ENCODE results near the gene HLA-G.

HLA-G gene

GRCh38 chr6:29818892-29819291 is 8.7 kb upstream of the HLA-G start:
- no peak for DNase-seq

- no peak for DNase-seq
Measured at GRCh38 chr6:29824144-29824543, 3.5 kb upstream of the HLA-G start.

GRCh38 chr6:29825848-29826247 is 1.8 kb upstream of the HLA-G start:
- DNase-seq, result no peak

DNA sequence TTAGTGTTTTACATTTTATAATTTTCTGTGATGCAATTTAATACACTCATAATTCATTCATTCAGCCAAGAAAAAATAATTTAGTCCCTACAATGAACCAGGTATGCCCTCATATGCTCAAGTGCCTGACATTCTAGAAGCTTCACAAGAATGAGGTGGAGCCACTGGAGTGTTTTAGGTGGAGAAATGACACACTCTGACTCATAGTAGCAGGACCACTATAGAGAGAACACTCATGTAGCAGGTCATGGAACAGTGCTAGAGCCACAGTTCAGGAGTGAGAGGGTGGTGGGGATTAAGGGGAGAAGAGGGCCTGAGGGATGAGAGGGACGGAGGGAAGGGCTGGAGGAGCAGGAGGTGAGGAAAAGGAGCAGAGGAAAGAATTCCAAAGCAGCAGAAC is 1.4 kb upstream of the HLA-G start:
- DNase-seq, result no peak

GRCh38 chr6:29828471-29828797 is 809 bp downstream of the HLA-G start:
- no peak for DNase-seq

DNA sequence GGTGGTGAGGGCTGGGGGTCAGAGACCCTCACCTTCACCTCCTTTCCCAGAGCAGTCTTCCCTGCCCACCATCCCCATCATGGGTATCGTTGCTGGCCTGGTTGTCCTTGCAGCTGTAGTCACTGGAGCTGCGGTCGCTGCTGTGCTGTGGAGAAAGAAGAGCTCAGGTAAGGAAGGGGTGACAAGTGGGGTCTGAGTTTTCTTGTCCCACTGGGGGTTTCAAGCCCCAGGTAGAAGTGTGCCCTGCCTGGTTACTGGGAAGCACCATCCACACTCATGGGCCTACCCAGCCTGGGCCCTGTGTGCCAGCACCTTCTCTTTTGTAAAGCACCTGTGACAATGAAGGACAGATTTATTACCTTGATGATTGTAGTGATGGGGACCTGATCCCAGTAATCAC is 2.1 kb downstream of the HLA-G start:
- DNase-seq, result no peak

DNA sequence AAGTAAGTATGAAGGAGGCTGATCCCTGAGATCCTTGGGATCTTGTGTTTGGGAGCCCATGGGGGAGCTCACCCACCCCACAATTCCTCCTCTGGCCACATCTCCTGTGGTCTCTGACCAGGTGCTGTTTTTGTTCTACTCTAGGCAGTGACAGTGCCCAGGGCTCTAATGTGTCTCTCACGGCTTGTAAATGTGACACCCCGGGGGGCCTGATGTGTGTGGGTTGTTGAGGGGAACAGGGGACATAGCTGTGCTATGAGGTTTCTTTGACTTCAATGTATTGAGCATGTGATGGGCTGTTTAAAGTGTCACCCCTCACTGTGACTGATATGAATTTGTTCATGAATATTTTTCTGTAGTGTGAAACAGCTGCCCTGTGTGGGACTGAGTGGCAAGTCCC is 2.8 kb downstream of the HLA-G start:
- DNase-seq, result no peak

GRCh38 chr6:29831776-29832175 is 4.2 kb downstream of the HLA-G start:
- no peak for DNase-seq

DNA sequence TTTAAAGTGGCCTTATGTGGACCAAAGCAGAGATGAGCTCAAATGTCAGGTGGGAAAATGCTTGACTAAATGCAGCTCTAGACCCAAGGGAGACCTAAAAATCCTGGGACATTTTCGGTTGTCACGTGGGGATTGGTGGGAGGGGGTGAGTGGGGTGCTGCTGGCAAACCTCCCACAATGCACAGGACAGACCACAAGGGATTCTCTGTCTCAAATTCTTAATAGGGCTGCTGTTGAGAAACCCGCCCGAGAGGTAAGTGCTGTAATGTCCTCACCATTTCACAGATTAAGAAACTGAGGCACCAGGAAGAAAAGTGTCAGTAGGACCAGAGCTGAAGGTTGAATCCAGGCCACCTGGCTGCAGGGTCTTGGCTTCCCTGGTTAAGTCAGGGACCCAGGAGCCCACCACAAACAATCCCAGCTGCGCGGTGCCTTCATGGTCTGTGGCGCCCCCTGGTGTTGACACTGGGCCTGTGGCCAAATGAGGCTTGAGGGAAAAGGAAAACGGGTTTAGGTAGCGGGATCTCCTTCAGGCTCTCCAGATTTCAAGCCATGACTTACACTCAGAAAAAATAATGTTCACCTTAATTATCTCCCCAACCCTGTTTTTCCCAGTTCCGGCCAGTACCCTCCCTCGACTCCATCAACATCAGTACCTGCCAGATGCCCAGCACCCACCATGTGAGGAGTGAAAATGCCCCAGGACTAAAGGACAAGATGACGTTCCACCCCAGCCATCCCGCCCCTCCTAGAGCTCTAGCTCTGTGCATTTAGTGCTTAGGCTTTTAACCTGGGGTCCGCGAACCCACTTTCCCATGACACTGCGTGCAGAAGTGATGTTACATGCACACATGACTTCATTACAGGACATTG is 7.2 kb downstream of the HLA-G start:
- peak; percentile 16 to 21 for DNase-seq

GRCh38 chr6:29839917-29840316 is 12.3 kb downstream of the HLA-G start:
- no peak for DNase-seq

- no peak for DNase-seq
Measured at GRCh38 chr6:29841030-29841429, 13.4 kb downstream of the HLA-G start.

DNA sequence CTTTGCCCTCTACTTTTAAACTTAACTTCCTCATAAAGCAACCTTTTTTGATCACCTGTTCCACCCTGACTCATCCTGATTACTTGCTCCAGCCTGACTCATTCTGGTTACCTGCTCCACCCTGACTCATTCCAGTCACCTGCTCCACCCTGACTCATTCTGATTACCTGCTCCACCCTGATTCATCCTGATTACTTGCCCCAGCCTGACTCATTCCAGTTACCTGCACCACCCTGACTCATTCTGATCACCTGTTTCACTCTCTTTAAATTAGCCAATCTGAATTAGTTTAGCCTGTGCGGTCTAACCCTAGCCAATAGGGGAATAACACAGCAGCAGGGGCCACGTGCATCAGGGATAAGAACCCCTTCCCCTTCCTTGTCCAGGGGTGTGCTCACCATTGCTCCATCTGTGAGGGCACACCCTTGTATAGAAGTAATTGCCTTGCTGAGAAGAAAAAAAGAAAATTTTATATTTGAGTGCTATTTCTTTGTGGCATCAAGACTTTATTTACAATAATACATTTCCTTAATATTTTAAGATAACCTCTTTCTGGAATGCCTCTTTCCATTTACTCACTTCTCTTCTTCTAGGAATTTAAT is 17.9 kb downstream of the HLA-G start:
- DNase-seq, result no peak

DNA sequence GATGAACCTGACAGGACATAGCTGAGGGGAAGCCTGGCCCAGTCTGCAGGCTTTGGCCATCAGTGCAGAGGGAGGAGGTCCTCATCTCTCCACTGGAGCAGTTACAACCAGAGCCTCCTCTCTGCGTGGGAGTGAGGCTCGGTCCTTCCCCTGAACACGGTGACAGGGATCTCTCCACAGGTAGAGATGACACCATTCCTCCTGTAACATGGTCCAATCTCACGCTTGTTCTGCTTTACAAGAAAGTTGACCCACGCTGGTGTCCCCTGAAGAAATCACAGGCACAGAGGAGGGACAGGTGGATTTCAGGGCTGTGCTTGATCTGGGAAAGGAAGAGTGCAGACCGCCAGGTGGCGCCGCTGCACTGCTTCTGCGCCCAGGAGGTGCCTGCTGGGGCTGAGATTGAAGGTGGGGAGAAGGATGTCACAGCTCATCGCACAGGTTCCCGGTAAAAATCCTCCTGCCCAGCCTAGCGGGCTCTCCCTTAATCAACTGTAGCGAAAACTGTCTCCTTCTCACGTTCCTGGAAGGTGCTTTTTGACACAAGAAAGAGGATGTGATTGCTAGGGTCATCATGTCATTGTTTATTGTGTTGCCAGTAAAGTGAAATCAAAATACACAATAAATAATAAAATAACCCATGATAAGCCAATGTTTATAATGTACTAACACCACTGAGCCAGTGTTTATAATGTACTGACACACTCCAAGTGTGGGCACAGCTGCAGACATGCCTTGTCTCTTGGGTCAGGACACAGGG is 20.4 kb downstream of the HLA-G start:
- DNase-seq, result peak; percentile 69 to 72

DNA sequence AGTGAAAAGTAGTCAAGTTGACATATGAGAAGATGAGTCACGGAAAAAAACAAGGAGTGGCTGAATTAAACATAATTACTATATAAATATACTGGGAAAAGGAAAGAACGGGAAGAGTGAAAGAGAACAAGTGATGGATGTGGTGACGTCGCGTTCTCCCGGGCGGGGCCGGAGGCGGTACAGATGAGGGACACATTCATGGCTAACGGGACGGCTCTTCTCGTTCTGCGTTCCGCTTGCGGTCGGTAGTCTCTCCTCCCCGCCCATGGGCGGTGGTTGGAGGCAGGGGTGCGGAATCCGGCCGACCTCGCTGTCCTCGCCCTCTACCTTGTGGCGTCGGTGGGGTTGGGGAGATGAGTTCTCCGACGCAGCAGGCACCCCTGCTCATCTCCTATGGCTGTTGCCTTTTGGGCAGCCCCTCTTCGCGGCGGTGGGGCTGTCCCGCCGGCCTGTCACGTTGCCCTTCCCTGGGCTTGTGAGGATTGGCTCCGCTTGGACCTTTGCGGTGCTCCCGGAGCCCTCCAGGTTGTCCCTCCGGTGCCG is 22.5 kb downstream of the HLA-G start:
- DNase-seq, result no peak

- DNase-seq, result no peak
Measured at GRCh38 chr6:29851190-29851589, 23.6 kb downstream of the HLA-G start.

GRCh38 chr6:29853245-29853644 is 25.6 kb downstream of the HLA-G start:
- no peak for DNase-seq

GRCh38 chr6:29858006-29858405 is 30.4 kb downstream of the HLA-G start:
- no peak for DNase-seq

GRCh38 chr6:29861521-29862255 is 34.1 kb downstream of the HLA-G start:
- no peak for DNase-seq

DNA sequence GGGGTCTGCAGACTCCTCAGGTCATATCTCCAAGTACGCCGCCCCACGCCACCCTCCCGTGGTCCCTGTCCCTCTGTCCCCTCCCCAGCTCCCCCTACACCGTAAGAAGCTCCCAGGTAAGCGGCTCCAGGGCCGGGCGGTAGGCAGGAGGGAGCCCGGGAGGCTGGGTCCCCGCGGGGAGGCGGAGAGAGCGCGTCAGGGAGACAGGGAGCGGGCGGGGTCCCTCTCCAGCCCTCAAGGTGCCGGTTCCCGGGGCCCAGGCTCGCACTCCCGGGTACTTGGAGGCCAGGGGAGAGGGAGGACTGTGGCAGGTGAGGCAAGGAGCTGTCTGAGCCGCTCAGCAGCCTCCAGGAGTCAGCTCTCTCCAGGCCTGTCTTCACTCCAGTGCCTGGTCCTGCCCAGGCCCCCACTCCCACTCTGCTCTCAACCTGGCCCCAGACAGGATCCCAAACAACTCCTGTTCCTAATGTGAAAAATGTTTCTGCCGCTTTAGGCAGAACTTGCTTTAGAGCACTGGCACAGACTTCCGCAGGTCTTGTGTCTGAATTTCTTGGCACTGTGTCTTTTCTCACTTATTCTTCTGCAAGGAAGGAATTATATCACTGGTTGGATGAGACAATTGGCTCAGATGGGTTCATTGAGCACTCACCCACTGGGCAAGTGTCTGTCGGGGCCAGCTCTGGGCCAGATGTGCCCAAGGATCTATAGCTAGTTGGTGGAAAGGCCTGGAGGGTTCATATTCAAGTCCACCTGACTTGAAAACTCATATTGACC is 36.6 kb downstream of the HLA-G start:
- DNase-seq, result no peak

- no peak for DNase-seq
Measured at GRCh38 chr6:29865631-29866030, 38.0 kb downstream of the HLA-G start.

DNA sequence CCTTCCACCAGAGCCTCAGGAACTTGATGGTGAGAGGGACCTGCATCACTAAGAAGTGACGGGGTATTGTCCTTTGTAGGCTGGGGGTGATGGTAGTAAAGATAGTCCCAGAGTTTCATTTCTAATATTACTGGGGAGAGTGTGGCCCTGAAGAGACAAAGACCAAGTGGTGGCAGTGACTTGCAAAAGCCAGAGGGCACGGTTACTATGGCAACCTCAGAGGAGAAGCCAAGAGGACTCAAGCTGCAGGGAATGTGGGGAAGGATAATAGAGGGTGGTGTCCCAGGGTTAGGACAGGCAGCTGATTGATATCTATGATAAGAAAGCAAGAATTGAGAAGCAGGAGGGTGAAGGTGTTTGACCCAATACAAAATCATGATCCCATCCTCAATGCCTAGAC is 42.5 kb downstream of the HLA-G start:
- DNase-seq, result no peak

- no peak for DNase-seq
Measured at GRCh38 chr6:29872791-29873190, 45.2 kb downstream of the HLA-G start.

All from NCI-H2081 (cell line).